HG03457 (cell line): ENCODE results near the gene CALR3.
"Not testable (repeated sequence)": the region's sequence is repeated elsewhere in the genome, so short reads cannot be mapped to it uniquely, and the experiment has no call there.

Experiments
- ATAC-seq: cut with Tn5 transposase; IDR thresholded peaks from one replicate; pipeline ENCODE4 v1.9.1; 2021; ENCODE audit warnings: moderate number of reproducible peaks; ENCODE audit not compliant: unreplicated experiment

Gene CALR3, protein sequence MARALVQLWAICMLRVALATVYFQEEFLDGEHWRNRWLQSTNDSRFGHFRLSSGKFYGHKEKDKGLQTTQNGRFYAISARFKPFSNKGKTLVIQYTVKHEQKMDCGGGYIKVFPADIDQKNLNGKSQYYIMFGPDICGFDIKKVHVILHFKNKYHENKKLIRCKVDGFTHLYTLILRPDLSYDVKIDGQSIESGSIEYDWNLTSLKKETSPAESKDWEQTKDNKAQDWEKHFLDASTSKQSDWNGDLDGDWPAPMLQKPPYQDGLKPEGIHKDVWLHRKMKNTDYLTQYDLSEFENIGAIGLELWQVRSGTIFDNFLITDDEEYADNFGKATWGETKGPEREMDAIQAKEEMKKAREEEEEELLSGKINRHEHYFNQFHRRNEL

DNA sequence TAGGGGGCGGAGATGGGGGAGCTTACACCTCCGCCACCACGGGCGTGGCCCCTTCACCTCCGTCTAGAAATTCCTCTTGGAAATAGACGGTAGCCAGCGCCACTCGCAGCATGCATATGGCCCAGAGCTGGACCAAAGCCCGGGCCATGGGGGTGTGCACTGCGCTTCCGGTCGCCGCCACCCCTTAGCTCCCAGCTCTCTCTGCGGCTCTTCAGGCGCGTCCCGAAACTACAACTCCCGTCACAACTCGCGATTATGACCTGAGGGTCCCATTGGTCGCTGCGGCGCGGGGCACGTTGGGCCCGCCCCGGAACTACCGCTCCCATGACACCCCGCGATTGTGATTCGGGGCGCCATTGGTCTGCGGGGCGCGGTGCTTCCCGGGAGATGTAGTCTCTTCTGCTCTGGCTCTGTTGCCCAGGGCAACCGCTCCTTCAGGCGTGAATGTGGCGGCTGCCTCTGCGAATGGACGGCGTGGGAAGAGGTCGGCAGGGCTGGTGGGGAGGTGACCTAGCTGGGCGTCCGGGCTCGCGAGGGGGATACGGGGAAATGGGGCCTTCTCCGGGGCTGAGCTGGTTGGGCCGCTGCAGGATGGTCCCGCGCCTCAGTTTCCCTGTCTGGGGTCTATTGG lies at the start of gene CALR3, which contains the start of gene C19orf44:
TSS of gene CALR3 (minus strand) at position 186 of the 631 bp plus-strand sequence. CDS start at position 148, 38 bp downstream.
TSS of gene C19orf44 (plus strand) at position 413 of the 631 bp plus-strand sequence. CDS start 4,399 bp downstream, outside the sequence.
- ATAC-seq, result peak; percentile 87

DNA sequence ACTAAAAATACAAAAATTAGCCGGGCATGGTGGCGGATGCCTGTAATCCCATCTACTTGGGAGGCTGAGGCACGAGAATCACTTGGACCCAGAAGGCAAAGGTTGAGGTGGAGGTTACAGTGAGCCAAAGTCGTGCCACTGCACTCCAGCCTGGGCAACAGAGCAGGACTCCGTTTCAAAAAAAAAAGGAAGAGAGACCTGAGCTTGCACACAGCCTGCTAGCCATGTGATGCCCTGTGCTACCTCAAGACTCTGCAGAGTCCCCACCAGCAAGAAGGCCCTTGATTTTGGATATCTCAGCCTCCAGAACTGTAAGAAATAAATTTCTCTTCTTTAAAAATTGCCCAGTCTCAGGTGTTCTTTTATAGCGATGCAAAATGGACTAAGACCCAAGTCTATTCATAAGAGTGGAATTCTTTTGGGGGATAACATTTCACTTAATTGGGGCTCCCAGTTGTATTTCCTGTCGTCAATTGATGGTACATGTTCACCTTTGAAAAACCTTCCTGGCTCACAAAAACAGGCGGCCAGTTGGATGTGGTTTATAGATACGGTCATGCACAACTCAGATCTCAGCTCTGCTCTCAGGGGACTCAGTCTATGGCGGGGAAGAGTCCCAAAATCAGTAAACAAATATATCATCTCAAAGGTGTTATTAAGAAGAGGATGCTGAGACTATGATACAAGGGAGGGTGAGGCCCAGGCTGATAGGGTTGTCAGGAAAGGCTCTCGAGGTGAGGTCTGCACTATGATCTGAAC lies 48.7 kb upstream of the CALR3 start:
- ATAC-seq, result no peak

DNA sequence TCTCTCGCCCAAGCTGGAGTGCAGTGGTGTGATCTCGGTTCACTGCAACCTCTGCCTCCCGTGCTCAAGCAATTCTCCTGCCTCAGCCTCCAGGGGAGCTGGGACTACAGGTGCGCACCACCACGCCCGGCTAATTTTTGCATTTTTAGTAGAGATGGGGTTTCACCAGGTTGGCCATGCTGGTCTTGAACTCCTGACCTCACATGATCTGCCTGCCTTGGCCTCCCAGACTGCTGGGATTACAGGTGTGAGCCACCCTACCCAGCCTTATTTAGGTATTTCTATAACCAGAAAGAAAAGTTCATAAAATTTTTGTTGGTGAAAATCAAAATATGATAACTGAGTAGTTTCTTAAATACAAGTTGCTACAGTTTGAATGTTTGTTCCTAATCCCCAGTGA lies 47.8 kb upstream of the CALR3 start:
- not testable (repeated sequence) for ATAC-seq

DNA sequence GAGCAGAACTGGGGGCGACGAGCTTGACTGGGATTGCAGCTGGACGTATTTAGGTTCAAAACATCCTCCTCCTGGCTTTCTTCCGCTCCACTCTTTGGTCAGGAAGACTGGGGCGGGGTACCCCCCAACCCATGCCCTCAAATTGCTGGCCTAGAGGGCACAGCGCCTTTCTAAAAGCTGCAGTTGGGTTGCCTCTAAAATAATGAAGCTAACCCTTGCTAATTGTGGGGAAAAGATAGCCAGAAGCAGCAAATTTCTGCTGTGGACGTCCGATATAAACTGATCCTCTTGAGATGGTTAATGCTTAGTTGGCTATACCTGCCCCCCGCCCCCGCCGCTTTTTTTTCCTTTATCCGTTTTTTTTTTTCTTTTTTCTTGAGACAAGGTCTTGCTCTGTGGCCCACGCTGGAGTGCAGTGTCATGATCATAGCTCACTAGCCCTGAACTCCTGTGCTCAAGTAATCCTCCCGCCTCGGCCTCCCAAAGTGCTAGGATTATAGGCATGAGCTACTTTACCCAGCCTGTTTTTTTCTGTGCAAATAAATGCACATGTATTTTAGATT lies 47.0 kb upstream of the CALR3 start:
- ATAC-seq, result no peak

DNA sequence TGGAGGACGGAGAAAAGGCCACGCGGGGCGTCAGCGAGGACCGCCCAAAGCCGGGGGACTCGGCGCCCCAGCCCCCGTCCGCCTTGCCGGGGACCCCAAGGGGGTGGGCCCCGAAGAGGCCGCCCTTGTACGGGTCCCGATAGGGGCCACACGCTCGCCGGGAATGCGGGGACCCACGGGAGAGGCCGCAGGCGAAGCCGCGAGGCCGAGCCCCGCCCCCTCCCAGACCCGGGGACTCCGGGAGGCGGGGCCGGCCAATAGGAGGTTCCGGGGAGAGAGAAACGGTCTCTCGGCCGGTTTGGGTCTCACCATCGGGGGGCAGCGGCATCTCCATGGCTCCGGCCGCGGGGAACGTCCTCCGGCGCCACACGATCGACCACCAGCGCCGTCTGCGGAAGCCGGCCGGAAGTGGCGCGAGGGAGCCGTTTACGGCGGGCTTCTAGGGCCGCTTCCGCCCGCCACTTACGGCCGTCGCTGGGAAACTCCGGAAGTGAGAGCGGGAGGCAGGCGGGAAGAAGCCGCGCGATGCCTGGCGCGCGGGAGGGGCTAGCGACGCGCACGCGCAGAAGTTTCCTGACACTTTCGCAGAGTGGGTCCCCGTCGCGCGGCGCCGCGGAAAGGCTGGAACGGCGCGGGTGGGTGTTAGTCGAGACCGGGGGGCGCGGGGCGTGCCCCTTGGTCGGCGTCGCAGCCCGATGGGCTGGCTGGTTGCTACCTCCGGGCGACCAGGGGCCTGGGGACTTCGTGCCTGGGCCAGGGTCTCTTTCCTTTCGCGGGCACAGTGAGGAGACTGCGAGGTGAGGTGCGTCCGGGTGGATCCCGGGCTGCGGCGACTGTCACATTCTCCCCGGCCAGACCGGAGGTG lies 46.3 kb upstream of the CALR3 start, which contains the start of gene CHERP:
TSS of gene CHERP (minus strand) at position 393 of the 865 bp plus-strand sequence. CDS start at position 334, 59 bp downstream.
- ATAC-seq, result peak; percentile 66

DNA sequence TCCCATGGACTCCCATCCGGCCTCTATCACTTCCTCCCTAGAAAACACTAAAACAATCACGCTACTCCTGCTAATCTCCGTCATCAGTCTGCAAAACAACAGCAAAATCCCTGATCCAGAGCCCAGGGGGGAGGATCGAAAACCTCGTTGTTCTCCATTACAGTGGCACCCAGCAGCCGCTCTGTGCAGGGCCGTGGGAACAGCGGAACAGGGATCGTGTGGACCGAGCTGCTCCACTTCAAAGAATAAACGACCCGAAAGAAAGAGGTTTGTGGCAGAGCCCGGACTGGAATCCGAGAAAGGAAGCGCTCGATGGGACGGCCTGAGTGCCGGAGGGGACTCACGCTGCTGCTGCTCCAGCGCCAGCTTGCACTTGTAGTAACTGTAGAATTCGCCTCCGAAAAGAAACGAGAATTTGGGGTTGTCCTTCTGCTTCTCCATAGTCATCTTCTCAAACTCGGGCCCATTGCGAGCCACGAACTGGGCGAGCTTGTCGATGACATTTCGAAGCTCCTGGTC lies 45.6 kb upstream of the CALR3 start:
- no peak for ATAC-seq

DNA sequence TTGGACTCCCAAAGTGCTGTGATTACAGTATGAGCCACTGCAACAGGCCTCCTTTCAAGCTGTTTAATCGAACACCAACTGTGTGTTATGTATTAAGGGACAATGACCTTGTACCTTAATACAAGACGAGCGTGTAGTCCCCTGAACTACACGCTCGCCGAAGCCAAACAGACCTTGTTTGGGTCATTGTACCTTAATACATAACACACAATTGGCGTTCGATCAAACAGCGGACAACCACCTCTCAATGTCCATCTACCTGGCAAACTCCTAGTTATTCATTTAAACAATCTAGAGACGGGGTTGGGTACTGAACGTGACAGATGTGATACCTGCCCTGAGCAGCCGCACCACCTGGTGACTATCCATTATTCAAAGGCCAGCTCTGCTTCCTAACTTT lies 45.0 kb upstream of the CALR3 start:
- ATAC-seq, result no peak

DNA sequence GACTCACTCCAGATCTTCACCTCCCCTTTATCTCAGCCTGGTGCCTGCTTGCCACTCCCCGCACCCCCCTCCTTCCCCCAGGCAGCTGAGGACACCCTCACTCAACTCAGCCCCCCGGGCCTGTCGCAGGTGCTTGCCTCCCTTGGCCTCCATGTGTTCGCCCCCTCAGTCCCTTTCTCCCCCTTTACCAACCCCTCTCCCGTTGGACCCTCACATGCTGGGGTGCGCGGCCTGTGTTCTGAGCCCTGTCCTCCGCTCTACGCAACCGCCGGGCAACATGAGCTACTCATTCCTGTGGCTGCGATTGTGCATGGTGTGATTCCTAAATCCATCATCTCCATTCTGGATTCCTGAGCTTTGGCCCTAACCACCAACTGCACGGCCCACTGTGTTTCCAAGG lies 41.1 kb upstream of the CALR3 start:
- ATAC-seq, result no peak

DNA sequence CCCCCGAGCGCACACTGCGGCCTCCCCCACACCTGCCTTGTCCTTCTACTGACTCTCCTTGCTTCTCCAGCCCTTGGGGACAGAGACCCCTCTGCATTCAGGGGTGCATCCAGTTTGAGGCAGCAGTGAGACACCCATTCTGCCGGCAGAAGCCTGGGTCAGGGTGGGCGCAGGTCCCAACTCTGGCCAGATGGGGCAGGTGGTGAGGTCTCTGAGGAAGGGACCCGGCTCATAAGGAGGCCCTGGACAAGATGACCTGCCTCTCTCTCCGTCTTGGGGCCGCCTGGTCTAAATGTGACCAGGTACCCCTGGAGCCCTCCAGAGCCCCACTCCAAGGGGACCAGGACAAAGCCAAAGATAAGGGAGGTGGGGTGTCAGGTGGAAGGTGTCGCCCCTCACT lies 40.2 kb upstream of the CALR3 start:
- no peak for ATAC-seq

DNA sequence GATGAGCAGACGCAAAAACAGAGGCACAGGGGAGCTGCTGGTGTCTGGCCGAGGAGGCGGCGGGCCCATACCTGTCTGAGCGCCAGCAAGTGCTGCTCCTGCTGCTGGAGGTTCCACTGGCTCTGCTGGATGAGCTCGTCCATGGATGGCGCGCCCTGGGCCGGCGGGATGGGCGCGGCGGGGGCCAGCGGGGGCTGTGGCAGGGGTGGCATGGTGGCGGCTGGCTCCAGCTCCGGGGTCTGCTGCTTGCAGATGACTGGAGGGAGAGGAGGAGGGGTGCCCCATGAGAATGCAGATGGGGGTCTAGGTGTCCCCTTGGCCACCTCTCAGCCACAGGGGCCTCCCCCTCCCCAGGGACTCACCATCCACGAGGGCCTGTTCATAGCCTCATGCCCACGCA lies 39.4 kb upstream of the CALR3 start:
- no peak for ATAC-seq

DNA sequence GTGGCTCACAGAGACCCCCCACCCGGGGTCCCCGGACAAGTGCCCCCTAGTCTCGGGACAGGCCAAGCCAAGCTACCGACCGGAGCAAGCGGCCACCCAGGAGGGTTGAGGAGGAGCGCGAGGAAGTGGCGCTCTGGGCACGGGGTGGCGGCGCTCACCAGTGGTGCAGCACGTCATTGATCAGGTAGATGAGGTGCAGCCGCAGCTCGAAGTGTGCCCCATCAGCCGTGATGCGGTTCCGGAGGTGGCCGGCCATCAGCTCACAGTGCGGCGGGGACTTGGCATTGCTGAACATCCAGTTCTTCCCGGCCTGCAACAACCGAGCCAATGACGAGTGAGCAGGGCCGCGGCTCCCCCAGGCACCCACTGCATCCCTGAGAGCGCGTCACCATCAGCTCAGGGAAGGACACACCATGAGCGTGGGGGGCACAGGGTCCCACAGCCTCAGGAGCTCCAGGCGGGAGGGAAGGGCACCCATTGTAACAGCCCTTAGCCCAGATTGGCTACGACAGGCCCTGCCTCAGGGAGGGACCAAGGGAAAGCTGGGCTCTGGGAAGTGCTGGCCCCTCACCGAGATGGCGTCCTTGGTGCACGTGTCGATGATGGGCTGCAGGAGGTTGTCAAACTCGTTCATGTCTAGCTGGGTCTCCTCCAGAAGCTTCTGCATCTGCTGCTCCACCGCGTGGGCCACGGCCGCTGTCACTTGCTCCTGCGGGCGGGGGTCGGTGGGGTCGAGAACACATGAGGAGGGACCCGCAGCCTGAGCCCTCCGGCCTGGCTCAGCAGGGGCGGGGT lies 36.7 kb upstream of the CALR3 start:
- ATAC-seq, result no peak

DNA sequence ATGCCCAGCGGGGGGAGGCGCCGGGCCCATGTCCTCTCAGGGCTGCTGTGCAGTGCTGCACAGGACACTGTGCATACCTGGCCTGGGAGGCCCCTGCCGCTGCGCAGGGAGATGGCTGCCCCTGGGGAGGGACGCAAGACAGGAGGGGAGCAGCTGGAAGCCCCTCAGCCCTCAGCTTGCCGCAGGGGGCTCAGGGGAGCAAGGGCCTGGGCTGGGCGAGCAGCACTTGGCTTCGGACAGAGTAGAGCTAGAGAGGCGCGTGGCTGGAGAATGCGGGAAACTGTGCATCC lies 35.4 kb upstream of the CALR3 start:
- no peak for ATAC-seq

DNA sequence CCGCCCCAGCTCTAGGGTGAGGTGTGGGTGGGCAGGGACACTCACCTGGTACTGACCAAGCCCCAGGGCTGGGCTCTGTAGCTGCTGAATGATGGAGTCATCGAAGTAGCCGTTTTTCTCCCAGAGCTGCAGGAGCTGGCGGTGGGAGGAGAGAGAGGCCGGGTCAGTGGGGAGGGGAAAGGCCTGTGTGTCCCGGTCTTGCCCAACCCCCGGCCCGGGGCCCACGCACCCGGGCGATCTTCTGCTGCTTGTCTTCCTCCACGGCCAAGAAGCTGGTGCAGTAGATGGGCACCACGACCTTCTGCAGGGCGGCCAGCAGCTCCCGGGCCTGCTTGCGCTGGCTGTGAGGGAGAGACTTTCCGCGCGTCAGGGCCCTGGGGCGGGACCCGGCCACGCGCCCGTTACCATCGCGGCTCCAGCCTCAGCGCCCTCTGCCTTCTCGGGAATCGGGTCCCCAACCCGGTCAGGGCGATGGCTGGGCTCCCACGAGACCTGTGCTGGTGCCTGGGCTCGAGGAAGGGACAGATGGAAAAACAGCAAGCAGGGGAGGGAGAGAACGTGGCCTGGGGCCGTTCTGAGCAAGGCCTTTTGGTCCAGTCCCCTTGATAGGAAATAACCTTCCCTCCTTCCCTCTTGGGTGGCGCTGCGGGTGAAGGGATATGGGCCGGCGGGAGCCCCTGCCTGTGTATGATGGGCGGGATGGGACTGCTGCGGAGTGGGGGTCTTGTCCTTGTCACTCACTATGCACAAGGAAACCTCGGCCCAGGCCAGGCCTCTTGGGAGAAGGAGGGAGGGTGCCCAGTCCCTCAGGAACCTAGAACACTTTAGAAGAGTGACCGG lies 34.8 kb upstream of the CALR3 start:
- ATAC-seq, result no peak

DNA sequence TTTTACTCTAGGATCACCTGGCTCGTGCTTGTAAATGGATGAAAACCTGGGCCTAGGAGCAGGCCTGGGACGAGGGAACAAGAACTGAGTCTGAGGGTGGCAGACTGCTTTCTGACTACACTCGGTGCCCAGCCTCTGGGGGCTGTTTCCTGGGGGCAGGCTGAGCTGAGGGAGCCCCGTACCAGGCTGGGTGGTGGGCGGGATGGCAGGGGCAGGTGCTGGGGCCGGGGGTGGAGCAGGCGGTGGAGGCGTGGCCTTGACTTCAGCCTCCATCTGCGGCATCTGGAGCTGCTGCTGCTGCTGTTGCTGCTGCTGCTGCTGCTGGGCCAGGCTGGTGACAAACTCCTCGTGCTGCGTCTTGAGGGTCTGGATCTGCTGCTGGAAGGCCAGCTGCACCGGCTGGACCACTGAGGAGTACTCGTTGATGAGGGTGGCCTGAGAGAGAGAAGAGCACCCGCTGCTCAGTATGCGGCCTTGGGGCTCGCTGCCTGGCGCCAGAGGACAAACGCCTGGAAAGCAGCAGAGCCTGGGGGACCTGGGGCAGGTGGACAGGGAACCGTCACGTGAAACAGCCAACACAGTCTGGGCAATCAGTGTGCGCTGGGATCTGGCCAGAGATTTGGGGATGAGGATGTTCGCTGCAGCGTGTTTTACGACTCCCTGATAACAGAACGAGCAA lies 33.6 kb upstream of the CALR3 start:
- ATAC-seq, result no peak

DNA sequence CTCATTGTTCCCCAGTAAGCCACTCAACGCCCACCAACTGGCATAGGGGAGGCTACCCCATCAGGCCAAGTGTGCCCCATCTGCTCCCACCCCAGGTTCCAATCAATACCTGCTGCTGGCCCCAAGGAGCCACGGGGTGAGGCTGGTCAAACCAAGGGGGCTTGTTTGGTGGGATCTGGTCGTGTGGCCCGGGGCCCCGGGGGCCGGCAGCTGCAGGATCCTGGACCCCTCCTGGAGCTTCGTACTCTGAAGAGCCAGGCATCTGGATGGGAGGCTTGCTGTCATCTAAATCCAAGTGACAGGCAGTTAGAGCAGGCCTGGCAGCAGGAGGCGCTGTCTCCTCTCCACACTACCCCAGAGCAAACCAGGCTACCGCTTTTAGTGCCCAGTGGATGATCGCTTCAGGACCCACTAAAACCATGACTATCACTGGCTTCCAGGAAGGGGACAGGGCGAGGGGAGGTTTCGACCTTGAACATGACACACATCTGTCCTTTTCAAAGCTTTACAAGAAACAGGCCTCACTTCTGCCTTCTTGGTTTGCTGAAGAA lies 32.1 kb upstream of the CALR3 start:
- no peak for ATAC-seq

DNA sequence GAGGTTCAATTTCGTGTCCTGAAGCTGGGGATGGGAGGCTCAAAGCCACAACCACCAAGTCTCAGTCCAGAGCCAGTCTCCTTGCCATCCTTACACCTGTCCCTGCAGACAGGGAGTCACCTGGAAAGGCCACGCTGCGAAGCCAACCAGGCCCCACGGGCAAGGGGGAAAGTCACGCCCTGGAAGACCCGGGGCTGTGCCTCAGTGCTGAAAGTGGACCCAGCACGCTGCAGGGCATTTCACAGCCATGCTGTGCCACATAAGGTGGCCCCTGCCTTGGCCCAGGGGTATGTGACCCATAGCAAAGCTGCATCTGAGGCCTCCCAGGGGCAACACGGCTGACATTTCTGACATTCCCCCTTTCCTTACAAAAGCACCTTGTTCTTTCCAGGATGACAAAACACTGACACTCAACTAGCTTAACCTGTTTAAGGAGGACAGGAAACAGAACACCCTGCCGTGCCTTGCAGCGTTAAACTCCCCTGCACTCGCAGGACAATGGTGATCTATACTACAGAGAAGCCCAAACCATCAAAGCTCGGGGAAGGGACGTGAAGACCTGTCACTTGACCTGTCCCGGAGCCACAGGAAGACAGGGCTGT lies 31.5 kb upstream of the CALR3 start:
- ATAC-seq, result no peak

DNA sequence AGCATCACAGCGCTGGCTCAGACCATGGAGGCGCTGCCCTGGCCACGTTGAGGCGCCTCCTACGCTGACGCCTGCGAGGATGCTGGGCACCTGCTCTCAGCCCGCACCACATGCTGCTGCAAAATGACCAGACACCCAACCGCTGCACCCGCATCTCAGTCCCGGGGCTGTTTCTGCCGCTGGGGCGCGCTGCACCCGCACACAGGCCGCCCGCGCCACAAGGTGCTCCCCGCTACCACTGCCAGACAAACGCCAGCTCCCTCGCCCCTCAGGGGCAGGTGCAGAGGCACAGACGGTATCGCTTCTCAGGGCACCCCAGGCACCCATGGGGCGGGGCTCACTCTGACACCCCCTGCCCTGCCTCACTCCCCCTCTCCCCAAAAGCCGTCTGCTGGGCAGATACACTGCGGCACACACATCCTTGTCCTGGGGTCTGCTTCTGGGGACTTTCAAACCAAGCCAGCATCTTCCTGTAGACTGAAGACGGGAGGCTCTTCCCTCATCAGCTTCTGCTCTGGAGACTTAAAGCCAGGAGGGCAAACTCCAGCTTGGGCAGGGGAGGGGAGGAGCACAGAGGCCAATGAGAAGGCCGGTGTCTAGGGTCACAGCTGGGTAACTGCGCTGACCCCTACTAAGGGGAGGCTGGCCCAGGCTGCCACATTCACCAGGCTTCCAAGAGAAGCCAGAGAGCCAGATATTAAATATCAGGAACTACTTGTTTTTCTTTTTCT lies 29.9 kb upstream of the CALR3 start:
- ATAC-seq, result no peak
